ENCODE results near the gene PLCB3.
"Not testable (repeated sequence)": the region's sequence is repeated elsewhere in the genome, so short reads cannot be mapped to it uniquely, and the experiment has no call there.

The PLCB3 gene

GRCh38 chr11:64245401-64245796 is 5.9 kb upstream of the PLCB3 start:
- peak overlapping the region; percentile 76 for H3K4me3 ChIP-seq (ENCODE audit: severe bottlenecking)
- no peak for TF ChIP-seq CTCF (IDR thresholded peaks at IDR 0.05; ENCODE audit: poor library complexity, severe bottlenecking)
- peak overlapping the region; percentile 98 for H3K27ac ChIP-seq (ENCODE audit: poor library complexity, severe bottlenecking)
- H3K36me3 ChIP-seq (ENCODE audit: low read depth) = peaks cover 30% of the 10 kb centered on the region
- peaks cover 5% of the 10 kb centered on the region for H3K4me1 ChIP-seq (ENCODE audit: insufficient read depth, poor library complexity, severe bottlenecking)
- H3K27me3 ChIP-seq (ENCODE audit: insufficient read depth, poor library complexity, severe bottlenecking) = no peaks in the 10 kb centered on the region
- ATAC-seq (ENCODE audit: low read depth) = no peak
- no peak for DNase-seq (ENCODE audit: low spot score)
- no peaks in the 10 kb centered on the region for H3K9me3 ChIP-seq (ENCODE audit: severe bottlenecking)

- Histone ChIP-seq H3K9me3 (ENCODE audit: severe bottlenecking) (no peaks in the 10 kb centered on the region), H3K27me3 (ENCODE audit: insufficient read depth, poor library complexity, severe bottlenecking) (no peaks in the 10 kb centered on the region), H3K36me3 (ENCODE audit: low read depth) (peaks cover 30% of the 10 kb centered on the region), H3K27ac (ENCODE audit: poor library complexity, severe bottlenecking) (peak overlapping the region; percentile 98), H3K4me1 (ENCODE audit: insufficient read depth, poor library complexity, severe bottlenecking) (peaks cover 5% of the 10 kb centered on the region), H3K4me3 (ENCODE audit: severe bottlenecking) (peak overlapping the region; percentile 76)
- DNase-seq (ENCODE audit: low spot score) (peak; percentile 99), ATAC-seq (ENCODE audit: low read depth) (peak; percentile 49)
- TF ChIP-seq CTCF (IDR thresholded peaks at IDR 0.05; ENCODE audit: poor library complexity, severe bottlenecking) = no peak
These were observed 5.3 kb upstream of the PLCB3 start for GRCh38 chr11:64245797-64246620.

GRCh38 chr11:64246621-64246870 is 4.8 kb upstream of the PLCB3 start:
- H3K36me3 ChIP-seq (ENCODE audit: low read depth) = peaks cover 30% of the 10 kb centered on the region
- H3K27ac ChIP-seq (ENCODE audit: poor library complexity, severe bottlenecking) = peak overlapping the region; percentile 98
- not testable (repeated sequence) for ATAC-seq (ENCODE audit: low read depth); H3K4me1 ChIP-seq (ENCODE audit: insufficient read depth, poor library complexity, severe bottlenecking); H3K9me3 ChIP-seq (ENCODE audit: severe bottlenecking); DNase-seq (ENCODE audit: low spot score); H3K27me3 ChIP-seq (ENCODE audit: insufficient read depth, poor library complexity, severe bottlenecking)
- H3K4me3 ChIP-seq (ENCODE audit: severe bottlenecking) = peak overlapping the region; percentile 76

- peak within 1 kb of the TSS; percentile 76 for H3K4me3 ChIP-seq (ENCODE audit: severe bottlenecking)
- no peaks in the 10 kb centered on the region for H3K27me3 ChIP-seq (ENCODE audit: insufficient read depth, poor library complexity, severe bottlenecking)
- H3K27ac ChIP-seq (ENCODE audit: poor library complexity, severe bottlenecking) = peak within 1 kb of the TSS; percentile 98
- H3K9me3 ChIP-seq (ENCODE audit: severe bottlenecking) = no peaks in the 10 kb centered on the region
- ATAC-seq (ENCODE audit: low read depth) (peak; percentile 49), DNase-seq (ENCODE audit: low spot score) (peak; percentile 92)
- peaks cover 30% of the 10 kb centered on the region for H3K36me3 ChIP-seq (ENCODE audit: low read depth)
- TF ChIP-seq CTCF (IDR thresholded peaks at IDR 0.05; ENCODE audit: poor library complexity, severe bottlenecking) = peak; percentile 15
- peaks cover 5% of the 10 kb centered on the region for H3K4me1 ChIP-seq (ENCODE audit: insufficient read depth, poor library complexity, severe bottlenecking)
These were observed 4.2 kb upstream of the PLCB3 start, which contains the start of gene PPP1R14B for GRCh38 chr11:64246871-64247728. TSS of gene PPP1R14B (minus strand) at chr11:64246943. CDS start at chr11:64246673, 270 bp downstream.

- peaks cover 4% of the 10 kb centered on the region for H3K4me1 ChIP-seq (ENCODE audit: insufficient read depth, poor library complexity, severe bottlenecking)
- H3K36me3 ChIP-seq (ENCODE audit: low read depth) = peaks cover 24% of the 10 kb centered on the region
- ATAC-seq (ENCODE audit: low read depth) = no peak
- no peaks in the 10 kb centered on the region for H3K9me3 ChIP-seq (ENCODE audit: severe bottlenecking)
- H3K27ac ChIP-seq (ENCODE audit: poor library complexity, severe bottlenecking) = peak overlapping the region; percentile 98
- TF ChIP-seq CTCF (IDR thresholded peaks at IDR 0.05; ENCODE audit: poor library complexity, severe bottlenecking) = no peak
- DNase-seq (ENCODE audit: low spot score) = no peak
- no peaks in the 10 kb centered on the region for H3K27me3 ChIP-seq (ENCODE audit: insufficient read depth, poor library complexity, severe bottlenecking)
- H3K4me3 ChIP-seq (ENCODE audit: severe bottlenecking) = peak overlapping the region; percentile 76
These were observed 3.4 kb upstream of the PLCB3 start for GRCh38 chr11:64247729-64248531.
